ENCODE data around the gene SPATS2L. TPM values are rescaled to one million over a fixed set of nuclear protein-coding genes. Genes with fewer than 3 reads are reported as not detected.
A peak's percentile ranks its signal among the peaks of the same experiment; 100 is the strongest.

SPATS2L gene
- total and polyA plus RNA-seq, 5 donors from 2014 or later = 9.9 to 20.9 (median 19.2) TPM

DNA sequence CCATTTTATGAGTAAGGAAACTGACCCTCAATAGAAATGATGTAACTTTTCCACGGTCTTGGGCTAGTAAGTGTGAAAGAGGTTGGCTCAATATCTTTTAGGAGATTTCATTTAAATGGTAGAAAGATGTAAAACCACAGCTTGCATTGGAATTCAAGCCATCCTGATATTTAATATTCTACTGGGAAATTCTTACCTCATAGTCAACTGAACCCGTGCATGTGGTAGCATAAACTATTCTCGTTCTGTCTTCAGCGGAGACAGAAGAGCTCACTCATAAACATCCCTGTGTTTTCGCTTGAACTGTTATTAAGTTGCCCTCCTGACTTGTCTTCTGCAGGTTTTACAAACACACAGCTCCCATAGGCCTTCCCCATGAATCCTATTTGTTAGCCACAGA lies 8.5 kb upstream of the SPATS2L start:
- H3K27ac ChIP-seq (ENCODE audit: insufficient read depth, low read length, poor library complexity, severe bottlenecking) = no peak overlapping the region
- no peak overlapping the region for H3K4me3 Mint-ChIP-seq
- H3K36me3 ChIP-seq (ENCODE audit: control insufficient read depth, insufficient read depth, low read length) = no peaks in the 10 kb centered on the region
- H3K4me3 ChIP-seq (ENCODE audit: low read depth, low read length) = no peak overlapping the region
- H3K9me3 Mint-ChIP-seq = peaks cover 0 to 2% (median 0%) of the 10 kb centered on the region in 7 donors
- H3K27ac Mint-ChIP-seq = peak overlapping the region in 1 of 3 donors; percentile 64
- ATAC-seq (ENCODE audit: low read depth in 2 of 2) (no peak), DNase-seq (no peak)
- H3K27me3 Mint-ChIP-seq = peaks cover 4% of the 10 kb centered on the region
- no peaks in the 10 kb centered on the region for H3K36me3 Mint-ChIP-seq
- H3K27me3 ChIP-seq (ENCODE audit: control insufficient read depth, insufficient read depth, low read length) = peaks cover 10% of the 10 kb centered on the region
- H3K4me1 Mint-ChIP-seq = peaks cover 0 to 4% (median 3%) of the 10 kb centered on the region in 4 donors
- no peaks in the 10 kb centered on the region for H3K4me1 ChIP-seq (ENCODE audit: control insufficient read depth, insufficient read depth, low read length, poor library complexity, severe bottlenecking)
- H3K9me3 ChIP-seq (ENCODE audit: control insufficient read depth in 2 of 2, low read length in 2 of 2) = no peaks in the 10 kb centered on the region

DNA sequence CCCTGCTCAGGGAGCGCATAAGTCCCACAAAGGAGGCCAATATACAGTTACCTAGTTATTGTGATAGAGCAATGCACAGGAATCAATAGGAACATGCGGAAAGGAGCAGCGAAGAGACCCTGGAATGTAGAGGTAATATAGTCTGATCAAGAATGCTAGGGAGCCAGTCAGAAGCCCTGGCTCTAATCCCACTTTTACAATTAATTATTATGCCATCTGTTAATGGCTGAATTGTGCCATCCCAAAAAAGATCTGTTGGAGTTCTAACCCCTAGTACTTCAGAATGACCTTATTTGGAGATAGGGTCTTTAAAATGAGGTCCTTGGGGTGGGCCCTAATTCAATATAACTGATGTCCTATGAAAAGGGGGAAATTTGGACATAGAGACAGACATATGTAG lies 7.7 kb upstream of the SPATS2L start:
- H3K36me3 Mint-ChIP-seq = no peaks in the 10 kb centered on the region

DNA sequence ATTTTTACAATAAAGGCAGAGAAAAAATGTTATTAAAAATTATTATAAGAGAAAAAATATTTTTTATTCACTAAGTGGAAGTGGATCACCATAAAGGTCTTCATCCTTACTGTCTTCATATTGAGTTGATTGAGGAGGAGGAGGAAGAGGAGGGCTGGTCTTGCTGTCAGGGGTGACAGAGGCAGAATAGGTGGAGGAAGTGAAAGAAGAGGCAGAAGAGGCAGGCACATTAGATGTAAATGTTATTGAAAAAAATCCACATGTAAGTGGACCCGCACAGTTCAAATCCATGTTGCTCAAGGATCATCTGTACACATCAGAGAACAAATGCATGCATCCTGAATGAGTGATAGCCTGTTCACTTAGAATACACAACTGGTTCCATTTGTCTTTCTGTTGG lies 6.4 kb upstream of the SPATS2L start:
- H3K27me3 ChIP-seq (ENCODE audit: control insufficient read depth, insufficient read depth, low read length) = peaks cover 5% of the 10 kb centered on the region
- no peak overlapping the region for H3K4me3 ChIP-seq (ENCODE audit: low read depth, low read length)
- Mint-ChIP-seq H3K9me3 (peaks cover 0 to 1% (median 0%) of the 10 kb centered on the region in 7 donors), H3K27ac (no peak overlapping the region), H3K4me3 (no peak overlapping the region), H3K36me3 (no peaks in the 10 kb centered on the region), H3K27me3 (peaks cover 4% of the 10 kb centered on the region), H3K4me1 (peaks cover 0 to 4% (median 2%) of the 10 kb centered on the region in 4 donors)
- no peaks in the 10 kb centered on the region for H3K4me1 ChIP-seq (ENCODE audit: control insufficient read depth, insufficient read depth, low read length, poor library complexity, severe bottlenecking)
- no peak overlapping the region for H3K27ac ChIP-seq (ENCODE audit: insufficient read depth, low read length, poor library complexity, severe bottlenecking)
- no peak for ATAC-seq (ENCODE audit: low read depth in 2 of 2)
- no peaks in the 10 kb centered on the region for H3K9me3 ChIP-seq (ENCODE audit: control insufficient read depth in 2 of 2, low read length in 2 of 2)
- no peak for DNase-seq
- H3K36me3 ChIP-seq (ENCODE audit: control insufficient read depth, insufficient read depth, low read length) = no peaks in the 10 kb centered on the region

More for the DNA sequence above, 7.7 kb upstream of the SPATS2L start:
- Histone ChIP-seq H3K36me3 (ENCODE audit: control insufficient read depth, insufficient read depth, low read length) (no peaks in the 10 kb centered on the region), H3K27me3 (ENCODE audit: control insufficient read depth, insufficient read depth, low read length) (peaks cover 10% of the 10 kb centered on the region), H3K9me3 (ENCODE audit: control insufficient read depth in 2 of 2, low read length in 2 of 2) (no peaks in the 10 kb centered on the region), H3K27ac (ENCODE audit: insufficient read depth, low read length, poor library complexity, severe bottlenecking) (no peak overlapping the region), H3K4me1 (ENCODE audit: control insufficient read depth, insufficient read depth, low read length, poor library complexity, severe bottlenecking) (no peaks in the 10 kb centered on the region), H3K4me3 (ENCODE audit: low read depth, low read length) (no peak overlapping the region)
- Mint-ChIP-seq H3K4me1 (peaks cover 0 to 4% (median 2%) of the 10 kb centered on the region in 4 donors), H3K9me3 (peaks cover 0 to 2% (median 0%) of the 10 kb centered on the region in 7 donors), H3K27ac (no peak overlapping the region), H3K27me3 (peaks cover 4% of the 10 kb centered on the region), H3K4me3 (no peak overlapping the region)
- DNase-seq (no peak), ATAC-seq (ENCODE audit: low read depth in 2 of 2) (no peak)

DNA sequence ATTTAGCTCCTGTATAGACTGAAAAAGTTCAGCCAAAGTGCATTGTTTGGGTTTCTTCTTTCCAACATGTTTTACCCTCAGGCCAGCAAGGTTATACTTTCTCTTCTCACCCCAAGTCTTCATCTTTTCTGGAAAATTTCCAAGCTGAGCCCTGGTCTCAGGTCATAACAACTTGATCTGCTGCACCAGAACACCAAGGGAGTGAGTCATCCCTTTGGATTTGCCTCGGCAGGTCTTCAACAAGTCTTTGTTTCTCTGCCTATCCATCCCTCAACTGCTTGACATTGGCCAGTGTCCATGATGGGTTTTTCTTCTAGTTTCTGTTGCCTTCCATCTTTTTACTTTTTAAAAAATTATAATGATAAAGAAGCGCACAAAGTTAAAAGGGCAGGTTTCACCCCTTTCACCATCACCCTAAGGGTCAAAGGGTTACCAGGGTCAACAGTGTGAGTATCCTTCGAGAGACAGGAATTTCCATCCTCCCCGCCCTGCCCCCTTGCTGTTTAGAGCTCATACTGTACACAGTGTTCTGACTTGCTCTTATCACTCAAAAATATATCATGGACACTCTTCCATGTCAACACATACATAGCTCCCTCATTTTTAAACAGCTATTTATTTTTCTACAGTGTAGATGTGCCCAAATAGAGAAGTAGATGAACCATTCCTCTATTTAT lies 5.7 kb upstream of the SPATS2L start:
- Mint-ChIP-seq H3K27me3 (peaks cover 4% of the 10 kb centered on the region), H3K4me1 (peaks cover under 1 to 5% (median 2%) of the 10 kb centered on the region in 4 donors), H3K36me3 (no peaks in the 10 kb centered on the region), H3K4me3 (no peak overlapping the region), H3K27ac (no peak overlapping the region), H3K9me3 (peaks cover 0 to 1% (median 0%) of the 10 kb centered on the region in 7 donors)
- H3K36me3 ChIP-seq (ENCODE audit: control insufficient read depth, insufficient read depth, low read length) = no peaks in the 10 kb centered on the region
- no peaks in the 10 kb centered on the region for H3K9me3 ChIP-seq (ENCODE audit: control insufficient read depth in 2 of 2, low read length in 2 of 2)
- H3K4me1 ChIP-seq (ENCODE audit: control insufficient read depth, insufficient read depth, low read length, poor library complexity, severe bottlenecking) = peaks cover under 1% of the 10 kb centered on the region
- DNase-seq (no peak), ATAC-seq (ENCODE audit: low read depth in 2 of 2) (no peak)
- no peak overlapping the region for H3K27ac ChIP-seq (ENCODE audit: insufficient read depth, low read length, poor library complexity, severe bottlenecking)
- peaks cover 4% of the 10 kb centered on the region for H3K27me3 ChIP-seq (ENCODE audit: control insufficient read depth, insufficient read depth, low read length)
- no peak overlapping the region for H3K4me3 ChIP-seq (ENCODE audit: low read depth, low read length)

- Histone ChIP-seq H3K27me3 (ENCODE audit: control insufficient read depth, insufficient read depth, low read length) (peaks cover 4% of the 10 kb centered on the region), H3K27ac (ENCODE audit: insufficient read depth, low read length, poor library complexity, severe bottlenecking) (no peak overlapping the region), H3K4me1 (ENCODE audit: control insufficient read depth, insufficient read depth, low read length, poor library complexity, severe bottlenecking) (peaks cover 6% of the 10 kb centered on the region), H3K4me3 (ENCODE audit: low read depth, low read length) (no peak overlapping the region), H3K36me3 (ENCODE audit: control insufficient read depth, insufficient read depth, low read length) (no peaks in the 10 kb centered on the region), H3K9me3 (ENCODE audit: control insufficient read depth in 2 of 2, low read length in 2 of 2) (no peaks in the 10 kb centered on the region)
- H3K4me1 Mint-ChIP-seq = peaks cover 0 to 8% (median 6%) of the 10 kb centered on the region in 4 donors
- peaks cover 11% of the 10 kb centered on the region for H3K27me3 Mint-ChIP-seq
- H3K36me3 Mint-ChIP-seq = no peaks in the 10 kb centered on the region
- H3K4me3 Mint-ChIP-seq = no peak overlapping the region
- ATAC-seq (ENCODE audit: low read depth in 2 of 2) (no peak), DNase-seq (no peak)
- H3K27ac Mint-ChIP-seq = no peak overlapping the region
- H3K9me3 Mint-ChIP-seq = peaks cover 0 to 1% (median 0%) of the 10 kb centered on the region in 7 donors
Measured at GRCh38 chr2:200301953-200302858, 4.3 kb upstream of the SPATS2L start.

- H3K4me1 ChIP-seq (ENCODE audit: control insufficient read depth, insufficient read depth, low read length, poor library complexity, severe bottlenecking) = peaks cover 15% of the 10 kb centered on the region
- H3K4me3 Mint-ChIP-seq = peak overlapping the region in 2 of 4 donors; percentile 2
- no peak for ATAC-seq (ENCODE audit: low read depth in 2 of 2)
Measured at GRCh38 chr2:200302940-200303727, 3.4 kb upstream of the SPATS2L start.

DNA sequence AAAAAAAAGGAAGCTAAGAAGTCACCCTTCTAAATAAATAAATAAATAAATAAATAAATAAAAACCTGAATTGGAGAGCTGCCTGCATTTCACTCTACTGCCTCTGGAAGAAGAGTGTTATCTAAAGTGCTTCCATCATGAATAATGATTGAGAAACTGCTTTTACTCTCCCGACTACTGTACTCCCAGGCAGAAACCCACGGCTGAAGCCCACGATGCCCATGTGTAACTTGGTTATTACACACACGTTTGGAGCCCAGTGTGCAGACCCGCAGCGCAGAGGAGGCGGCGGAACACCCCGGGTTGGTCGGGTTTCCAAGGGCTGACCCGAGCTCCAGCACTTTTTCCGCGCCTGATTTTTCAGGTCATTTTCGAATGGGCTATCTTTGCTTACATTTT lies 697 bp upstream of the SPATS2L start:
- H3K36me3 ChIP-seq (ENCODE audit: control insufficient read depth, insufficient read depth, low read length) = no peaks in the 10 kb centered on the region
- peaks cover 16% of the 10 kb centered on the region for H3K4me1 ChIP-seq (ENCODE audit: control insufficient read depth, insufficient read depth, low read length, poor library complexity, severe bottlenecking)
- H3K27ac ChIP-seq (ENCODE audit: insufficient read depth, low read length, poor library complexity, severe bottlenecking) = no peak overlapping the region
- peaks cover 2% of the 10 kb centered on the region for H3K27me3 ChIP-seq (ENCODE audit: control insufficient read depth, insufficient read depth, low read length)
- Mint-ChIP-seq H3K36me3 (no peaks in the 10 kb centered on the region), H3K27ac (peak overlapping the region in 2 of 3 donors; percentile 74 to 86), H3K27me3 (peaks cover 7% of the 10 kb centered on the region), H3K4me1 (peaks cover 0 to 23% (median 14%) of the 10 kb centered on the region in 4 donors), H3K4me3 (peak overlapping the region; percentile 89 to 99 (median 92)), H3K9me3 (peaks cover 0 to 1% (median 0%) of the 10 kb centered on the region in 7 donors)
- ATAC-seq (ENCODE audit: low read depth in 2 of 2) (no peak), DNase-seq (peak in 1 of 3 donors; percentile 16)
- H3K4me3 ChIP-seq (ENCODE audit: low read depth, low read length) = peak overlapping the region; percentile 71
- H3K9me3 ChIP-seq (ENCODE audit: control insufficient read depth in 2 of 2, low read length in 2 of 2) = no peaks in the 10 kb centered on the region

More at GRCh38 chr2:200302940-200303727, 3.4 kb upstream of the SPATS2L start:
- H3K4me1 Mint-ChIP-seq = peaks cover 0 to 12% (median 9%) of the 10 kb centered on the region in 4 donors
- no peaks in the 10 kb centered on the region for H3K36me3 Mint-ChIP-seq
- no peak overlapping the region for H3K27ac Mint-ChIP-seq
- H3K9me3 Mint-ChIP-seq = peaks cover 0 to 1% (median 0%) of the 10 kb centered on the region in 7 donors
- peak in 1 of 3 donors; percentile 22 for DNase-seq
- Histone ChIP-seq H3K4me3 (ENCODE audit: low read depth, low read length) (no peak overlapping the region), H3K27me3 (ENCODE audit: control insufficient read depth, insufficient read depth, low read length) (peaks cover 4% of the 10 kb centered on the region), H3K27ac (ENCODE audit: insufficient read depth, low read length, poor library complexity, severe bottlenecking) (no peak overlapping the region), H3K36me3 (ENCODE audit: control insufficient read depth, insufficient read depth, low read length) (no peaks in the 10 kb centered on the region), H3K9me3 (ENCODE audit: control insufficient read depth in 2 of 2, low read length in 2 of 2) (no peaks in the 10 kb centered on the region)
- H3K27me3 Mint-ChIP-seq = peaks cover 11% of the 10 kb centered on the region
